ENCODE results near the gene NKAPL. TPM values are rescaled to one million over a fixed set of nuclear protein-coding genes. Genes with fewer than 3 reads are reported as not detected.

The NKAPL gene
- total and polyA plus RNA-seq, 3 donors from 2014 or later: 19.1 to 30.1 (median 27.2) TPM

DNA sequence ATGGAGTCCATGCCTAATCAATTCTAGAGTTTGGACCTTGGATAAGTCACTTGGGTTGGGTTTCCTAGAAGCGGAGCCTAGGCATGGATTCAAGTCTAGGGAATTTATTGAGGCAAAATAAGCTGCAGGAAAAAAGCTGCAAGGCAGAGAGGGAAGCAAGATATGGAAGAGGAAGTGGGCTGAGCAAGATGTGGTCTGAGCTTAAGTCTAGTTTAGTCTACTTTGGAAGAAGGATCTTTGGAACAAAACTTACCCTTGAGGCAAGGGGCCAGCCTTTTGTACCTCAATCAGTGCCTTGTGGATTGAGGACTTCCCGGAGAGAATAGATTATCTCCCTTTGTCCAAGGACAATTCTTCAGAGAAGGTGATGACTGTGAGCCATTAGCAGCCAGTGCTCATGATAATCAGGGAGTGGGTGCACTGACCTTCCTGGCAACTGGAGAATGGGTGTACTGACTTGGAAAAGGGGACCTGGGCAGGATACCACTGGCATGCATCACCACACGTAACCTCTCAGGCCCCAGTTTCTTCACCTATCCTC is 23.1 kb upstream of the NKAPL start:
- DNase-seq: no peak
- Histone ChIP-seq H3K9me3 (no peaks in the 10 kb centered on the region), H3K4me1 (no peaks in the 10 kb centered on the region), H3K4me3 (no peak overlapping the region), H3K36me3 (ENCODE audit: low read depth, missing control alignments) (no peaks in the 10 kb centered on the region), H3K27ac (no peak overlapping the region), H3K27me3 (no peaks in the 10 kb centered on the region)
- intact Hi-C loops (cut with DNase I; ENCODE audit: low total_unique reads): no loop called here
- WGBS, 2 donors: 80 to 89% methylated on average over 3 of the region's 3 CpGs
- TF ChIP-seq, protein P1, sequence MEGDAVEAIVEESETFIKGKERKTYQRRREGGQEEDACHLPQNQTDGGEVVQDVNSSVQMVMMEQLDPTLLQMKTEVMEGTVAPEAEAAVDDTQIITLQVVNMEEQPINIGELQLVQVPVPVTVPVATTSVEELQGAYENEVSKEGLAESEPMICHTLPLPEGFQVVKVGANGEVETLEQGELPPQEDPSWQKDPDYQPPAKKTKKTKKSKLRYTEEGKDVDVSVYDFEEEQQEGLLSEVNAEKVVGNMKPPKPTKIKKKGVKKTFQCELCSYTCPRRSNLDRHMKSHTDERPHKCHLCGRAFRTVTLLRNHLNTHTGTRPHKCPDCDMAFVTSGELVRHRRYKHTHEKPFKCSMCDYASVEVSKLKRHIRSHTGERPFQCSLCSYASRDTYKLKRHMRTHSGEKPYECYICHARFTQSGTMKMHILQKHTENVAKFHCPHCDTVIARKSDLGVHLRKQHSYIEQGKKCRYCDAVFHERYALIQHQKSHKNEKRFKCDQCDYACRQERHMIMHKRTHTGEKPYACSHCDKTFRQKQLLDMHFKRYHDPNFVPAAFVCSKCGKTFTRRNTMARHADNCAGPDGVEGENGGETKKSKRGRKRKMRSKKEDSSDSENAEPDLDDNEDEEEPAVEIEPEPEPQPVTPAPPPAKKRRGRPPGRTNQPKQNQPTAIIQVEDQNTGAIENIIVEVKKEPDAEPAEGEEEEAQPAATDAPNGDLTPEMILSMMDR (IDR thresholded peaks at IDR 0.05): no peak
- no peak for TF ChIP-seq POLR2A (IDR thresholded peaks at IDR 0.05)

DNA sequence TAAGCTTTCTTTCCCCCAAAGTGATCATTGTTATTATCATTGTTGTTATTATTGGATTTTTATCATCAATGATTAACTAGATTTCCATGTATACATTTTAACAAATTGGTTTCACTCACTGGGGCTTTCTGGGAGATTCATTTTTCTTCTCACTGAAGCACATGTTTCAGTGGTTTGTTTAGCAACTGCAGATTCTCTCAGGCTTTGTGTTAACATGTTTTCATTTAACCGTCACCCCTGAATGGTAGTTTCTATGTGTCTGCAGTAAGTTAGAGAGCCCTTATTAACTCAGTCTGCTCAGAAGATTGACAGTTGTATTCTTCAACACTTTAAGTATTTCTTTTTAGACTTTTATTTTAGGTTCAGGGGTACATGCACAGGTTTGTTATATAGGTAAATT is 19.5 kb upstream of the NKAPL start:
- Histone ChIP-seq H3K36me3 (ENCODE audit: low read depth, missing control alignments) (no peaks in the 10 kb centered on the region), H3K27ac (no peak overlapping the region), H3K4me1 (no peaks in the 10 kb centered on the region), H3K9me3 (no peaks in the 10 kb centered on the region), H3K4me3 (no peak overlapping the region), H3K27me3 (no peaks in the 10 kb centered on the region)
- TF ChIP-seq, protein P1 (IDR thresholded peaks at IDR 0.05): no peak
- TF ChIP-seq POLR2A (IDR thresholded peaks at IDR 0.05): no peak
- no peak for DNase-seq
- intact Hi-C loops (cut with DNase I; ENCODE audit: low total_unique reads): no loop called here
- 86 to 95% methylated on average over 1 of the region's 1 CpG for WGBS, 2 donors

DNA sequence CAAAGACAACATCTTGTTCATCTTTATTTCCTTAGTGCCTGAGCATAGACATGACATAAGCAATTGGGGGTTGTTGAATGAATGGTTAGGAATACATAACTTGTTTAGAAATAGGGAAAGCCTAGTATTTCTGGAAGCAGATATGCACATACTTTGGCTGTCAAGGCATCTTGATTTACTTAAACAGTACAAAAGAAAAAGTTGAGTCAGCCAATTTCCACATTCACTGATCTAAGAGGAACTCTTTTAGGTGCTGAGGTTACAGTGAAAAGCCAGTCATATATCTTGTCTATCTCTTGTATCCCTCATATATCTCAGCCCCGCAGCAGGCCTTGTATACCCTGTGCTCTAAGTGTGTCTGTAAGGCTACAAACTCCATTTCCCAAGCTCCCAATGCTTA is 18.6 kb upstream of the NKAPL start:
- Histone ChIP-seq H3K36me3 (ENCODE audit: low read depth, missing control alignments) (no peaks in the 10 kb centered on the region), H3K4me3 (no peak overlapping the region), H3K4me1 (no peaks in the 10 kb centered on the region), H3K27ac (no peak overlapping the region), H3K9me3 (no peaks in the 10 kb centered on the region), H3K27me3 (no peaks in the 10 kb centered on the region)
- DNase-seq: no peak
- no peak for TF ChIP-seq POLR2A (IDR thresholded peaks at IDR 0.05)
- TF ChIP-seq, protein P1 (IDR thresholded peaks at IDR 0.05): no peak
- intact Hi-C loops (cut with DNase I; ENCODE audit: low total_unique reads): no loop called here
- 95 to 100% methylated on average over 1 of the region's 1 CpG for WGBS, 2 donors

DNA sequence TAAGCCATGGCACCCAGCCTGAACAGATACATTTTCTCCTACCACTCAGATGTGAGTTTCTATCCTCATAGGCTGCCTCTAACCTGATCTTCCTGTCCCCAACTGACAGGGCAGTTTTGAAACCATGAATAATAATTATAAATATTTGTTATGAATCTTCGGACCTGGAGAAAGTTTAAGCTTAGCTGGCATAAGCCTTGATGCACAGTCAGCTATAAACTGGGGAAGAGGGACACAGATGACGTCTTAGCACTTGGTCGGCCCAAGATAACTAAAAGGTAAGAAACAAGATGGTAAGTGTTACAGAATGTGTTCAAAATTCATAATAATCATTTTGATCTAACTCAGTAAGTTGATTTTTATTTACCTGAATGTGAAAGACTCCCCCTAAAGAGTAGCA is 15.2 kb upstream of the NKAPL start:
- Histone ChIP-seq H3K27me3 (no peaks in the 10 kb centered on the region), H3K36me3 (ENCODE audit: low read depth, missing control alignments) (no peaks in the 10 kb centered on the region), H3K9me3 (no peaks in the 10 kb centered on the region), H3K27ac (no peak overlapping the region), H3K4me1 (no peaks in the 10 kb centered on the region), H3K4me3 (no peak overlapping the region)
- 92 to 94% methylated on average over 3 of the region's 3 CpGs for WGBS, 2 donors
- DNase-seq: no peak
- TF ChIP-seq, protein P1 (IDR thresholded peaks at IDR 0.05): no peak
- TF ChIP-seq POLR2A (IDR thresholded peaks at IDR 0.05): no peak
- intact Hi-C loops (cut with DNase I; ENCODE audit: low total_unique reads): no loop called here

DNA sequence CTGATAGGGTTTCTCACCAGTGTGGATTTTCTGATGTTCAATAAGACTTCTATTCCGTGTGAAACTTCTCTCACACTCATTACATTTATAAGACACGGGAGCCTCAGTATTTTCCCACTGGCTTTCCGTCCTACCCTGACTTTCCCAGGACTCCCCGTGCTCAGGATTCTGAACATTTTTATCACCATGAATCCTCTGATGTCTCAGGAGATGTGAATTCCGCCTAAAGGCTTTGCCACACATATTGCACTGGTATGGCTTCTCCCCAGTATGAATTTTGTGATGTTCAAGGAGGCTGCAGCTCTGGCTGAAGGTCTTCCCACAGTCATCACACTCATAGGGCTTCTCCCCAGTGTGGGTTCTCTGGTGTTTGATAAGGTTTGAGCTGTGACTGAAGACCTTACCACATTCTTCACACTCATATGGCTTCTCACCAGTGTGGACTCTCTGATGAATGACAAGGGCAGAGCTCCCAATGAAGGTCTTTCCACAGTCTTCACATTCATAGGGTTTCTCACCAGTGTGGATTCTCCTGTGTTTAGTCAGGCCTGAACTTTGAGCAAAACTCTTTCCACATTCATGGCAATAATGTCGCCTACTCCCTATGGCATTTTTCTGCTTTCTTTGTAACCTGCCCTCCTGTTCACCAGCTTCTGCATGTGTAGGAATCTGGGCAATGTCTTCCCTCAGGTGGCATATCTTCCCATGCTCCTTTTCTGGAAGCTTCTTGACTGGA is 13.7 kb upstream of the NKAPL start:
- Histone ChIP-seq H3K27me3 (no peaks in the 10 kb centered on the region), H3K27ac (no peak overlapping the region), H3K4me1 (no peaks in the 10 kb centered on the region), H3K36me3 (ENCODE audit: low read depth, missing control alignments) (no peaks in the 10 kb centered on the region), H3K4me3 (no peak overlapping the region), H3K9me3 (no peaks in the 10 kb centered on the region)
- DNase-seq: no peak
- no peak for TF ChIP-seq POLR2A (IDR thresholded peaks at IDR 0.05)
- TF ChIP-seq, protein P1 (IDR thresholded peaks at IDR 0.05): no peak
- intact Hi-C loops (cut with DNase I; ENCODE audit: low total_unique reads): no loop called here
- WGBS, 2 donors: 91% methylated on average over 6 of the region's 6 CpGs

Measured in testis (tissue), 3 donors.